Erythroblast (primary cell): ENCODE measurements around the gene WDFY4.

Source experiments
- GATA1 ChIP-seq: IDR thresholded peaks from 2 replicates; pipeline ENCODE4 v1.6.1; 2011; ENCODE audit warnings: low read depth, mild to moderate bottlenecking, control low read depth, low read length, moderate library complexity
- POLR2A ChIP-seq: IDR thresholded peaks from 2 replicates; pipeline ENCODE4 v1.6.1; 2011; ENCODE audit warnings: mild to moderate bottlenecking, low read length

DNA sequence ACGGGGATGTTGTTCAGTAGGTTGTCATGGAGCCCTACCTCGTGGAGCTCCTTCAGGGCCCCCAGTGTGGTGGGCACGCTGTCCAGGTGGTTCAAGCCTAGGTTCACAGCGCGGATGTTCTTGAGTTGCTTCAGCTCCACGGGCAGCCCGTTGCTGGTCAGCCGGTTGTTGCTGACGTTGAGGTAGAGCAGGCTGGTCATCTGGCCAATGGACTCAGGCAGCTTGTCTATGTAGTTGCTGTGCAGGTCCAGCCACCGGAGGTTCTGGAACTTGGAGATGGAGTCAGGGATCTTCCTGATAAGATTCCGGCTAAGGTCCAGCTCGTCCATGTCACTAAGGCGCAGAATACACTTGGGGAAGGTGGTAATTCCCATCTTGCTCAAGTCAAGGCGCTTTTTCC, 229.0 kb downstream of the WDFY4 start:
- TF ChIP-seq POLR2A (no peak), GATA1 (no peak)
